DOHH2 (cell line): ENCODE data around the gene MET.

Source experiments
- H3F3A ChIP-seq: fragments of 200-600 bp; sonication (generic), shearing (Covaris generic); 2 replicates; pipeline ENCODE4 v1.6.0; 2016; ENCODE audit warnings: antibody characterized with exemption, mild to moderate bottlenecking; ENCODE audit not compliant: control insufficient read depth, insufficient read depth
- H3K27ac ChIP-seq: fragments of 200-600 bp; sonication (generic); 2 replicates; pipeline ENCODE4 v1.5.1; 2014; ENCODE audit warnings: low read depth, mild to moderate bottlenecking, low read length, moderate library complexity
- H3K27me3 ChIP-seq: fragments of 200-600 bp; sonication (generic); 2 replicates; pipeline ENCODE4 v1.6.1; 2014; ENCODE audit warnings: mild to moderate bottlenecking, low read length, mixed read lengths; ENCODE audit not compliant: control insufficient read depth
- H3K36me3 ChIP-seq: fragments of 200-600 bp; sonication (generic); 2 replicates; pipeline ENCODE4 v1.6.1; 2014; ENCODE audit warnings: mild to moderate bottlenecking, low read length, moderate library complexity, mixed read lengths; ENCODE audit not compliant: control insufficient read depth
- H3K4me1 ChIP-seq: fragments of 200-600 bp; sonication (generic); 2 replicates; pipeline ENCODE4 v1.6.1; 2014; ENCODE audit warnings: mild to moderate bottlenecking, low read length, mixed read lengths; ENCODE audit not compliant: control insufficient read depth
- H3K4me2 ChIP-seq: fragments of 200-600 bp; sonication (generic); 2 replicates; pipeline ENCODE4 v1.6.0; 2014; ENCODE audit warnings: mild to moderate bottlenecking, low read length, moderate library complexity
- H3K4me3 ChIP-seq: fragments of 200-600 bp; sonication (generic); 2 replicates; pipeline ENCODE4 v1.5.1; 2014; ENCODE audit warnings: mild to moderate bottlenecking, low read length, mixed read lengths
- H3K79me2 ChIP-seq: fragments of 200-600 bp; sonication (generic); 2 replicates; pipeline ENCODE4 v1.6.1; 2014; ENCODE audit warnings: mild to moderate bottlenecking, low read length, mixed read lengths; ENCODE audit not compliant: control insufficient read depth
- H3K9me2 ChIP-seq: fragments of 200-600 bp; sonication (generic); replicated peaks from 2 replicates; pipeline ENCODE4 v1.6.1; 2014; ENCODE audit warnings: mild to moderate bottlenecking, low read length, mixed read lengths; ENCODE audit not compliant: control insufficient read depth
- H3K9me3 ChIP-seq: fragments of 200-600 bp; sonication (generic); 2 replicates; pipeline ENCODE4 v1.6.1; 2014; ENCODE audit warnings: antibody characterized with exemption, low read length, mixed read lengths; ENCODE audit not compliant: control insufficient read depth, insufficient read depth
- H4K20me1 ChIP-seq: fragments of 200-600 bp; sonication (generic); 2 replicates; pipeline ENCODE4 v1.6.0; 2014; ENCODE audit warnings: low read depth, mild to moderate bottlenecking, antibody characterized with exemption, low read length, moderate library complexity; ENCODE audit not compliant: control insufficient read depth, insufficient read depth
- CTCF ChIP-seq: fragments of 200-600 bp; sonication (generic); IDR thresholded peaks from one replicate; pipeline ENCODE4 v1.5.1; 2014; ENCODE audit warnings: antibody characterized with exemption, mild to moderate bottlenecking, low read depth, low read length; ENCODE audit not compliant: poor library complexity, severe bottlenecking
- EZH2phosphoT487 ChIP-seq: fragments of 200-600 bp; sonication (generic); IDR thresholded peaks from 2 replicates; pipeline ENCODE4 v1.6.1; 2017; ENCODE audit warnings: borderline replicate concordance, mild to moderate bottlenecking, antibody characterized with exemption, low read length, moderate library complexity, mixed read lengths

MET gene

DNA sequence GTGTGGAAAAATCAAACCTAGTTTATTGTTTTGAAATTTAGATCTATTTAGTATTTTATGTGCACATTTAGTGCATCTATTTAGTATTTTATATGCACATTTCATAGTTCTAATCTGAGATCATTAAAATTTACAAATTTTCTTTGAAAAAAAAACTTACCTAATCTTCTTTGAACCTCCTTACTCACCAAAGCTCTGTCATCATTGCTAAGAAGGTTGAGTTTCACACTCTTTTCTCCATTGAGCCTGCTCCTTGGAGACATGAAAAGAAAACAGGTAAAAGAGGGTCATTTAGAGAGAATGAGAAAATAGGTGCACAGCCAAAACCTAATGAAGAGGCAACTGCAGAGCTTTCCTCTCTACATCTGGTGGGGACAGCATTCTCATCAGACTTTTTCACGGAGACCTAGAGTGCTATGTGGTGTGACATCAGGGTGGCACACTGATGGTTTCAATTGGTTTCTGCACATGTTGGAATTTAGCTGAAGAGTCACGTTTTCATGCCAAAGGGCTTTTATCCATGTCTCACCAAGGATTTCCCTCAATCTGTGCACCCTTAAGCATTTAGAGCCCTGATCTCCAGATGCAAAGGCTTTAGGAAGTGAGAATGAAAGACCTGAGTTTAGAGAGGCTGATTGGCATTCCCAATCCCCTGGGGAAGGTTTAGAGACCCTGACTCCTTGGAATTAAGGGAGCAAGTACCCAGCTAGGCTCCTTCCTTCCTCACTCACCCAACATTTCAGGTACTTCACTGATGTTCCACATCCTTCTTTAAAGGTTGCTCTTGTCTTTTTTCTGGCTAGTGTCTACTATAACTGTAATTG, 101.1 kb downstream of the MET start:
- Histone ChIP-seq H3K4me3 (no peak overlapping the region), H3K36me3 (no peaks in the 10 kb centered on the region), H3K27ac (no peak overlapping the region), H3K9me2 (no peaks in the 10 kb centered on the region), H3F3A (no peaks in the 10 kb centered on the region), H3K27me3 (no peaks in the 10 kb centered on the region), H3K4me2 (no peak overlapping the region), H4K20me1 (no peaks in the 10 kb centered on the region), H3K79me2 (no peaks in the 10 kb centered on the region), H3K4me1 (no peaks in the 10 kb centered on the region), H3K9me3 (no peaks in the 10 kb centered on the region)
- TF ChIP-seq CTCF (no peak), EZH2phosphoT487 (no peak)

GRCh38 chr7:116776046-116776445, 104.0 kb downstream of the MET start:
- no peak overlapping the region for H3K27ac ChIP-seq
- no peaks in the 10 kb centered on the region for H3K36me3 ChIP-seq
- H3K79me2 ChIP-seq = no peaks in the 10 kb centered on the region
- no peaks in the 10 kb centered on the region for H3K4me1 ChIP-seq
- H3K4me3 ChIP-seq = no peak overlapping the region
- TF ChIP-seq CTCF (no peak), EZH2phosphoT487 (no peak)
- H3K9me2 ChIP-seq = no peaks in the 10 kb centered on the region
- H3K9me3 ChIP-seq = no peaks in the 10 kb centered on the region
- no peaks in the 10 kb centered on the region for H3K27me3 ChIP-seq
- no peak overlapping the region for H3K4me2 ChIP-seq
- H4K20me1 ChIP-seq = no peaks in the 10 kb centered on the region
- H3F3A ChIP-seq = no peaks in the 10 kb centered on the region

GRCh38 chr7:116776610-116777289, 104.8 kb downstream of the MET start:
- no peak overlapping the region for H3K27ac ChIP-seq
- H3K4me1 ChIP-seq = no peaks in the 10 kb centered on the region
- H3K36me3 ChIP-seq = no peaks in the 10 kb centered on the region
- no peaks in the 10 kb centered on the region for H4K20me1 ChIP-seq
- no peaks in the 10 kb centered on the region for H3K79me2 ChIP-seq
- H3K4me3 ChIP-seq = no peak overlapping the region
- no peaks in the 10 kb centered on the region for H3K9me2 ChIP-seq
- no peak overlapping the region for H3K4me2 ChIP-seq
- no peaks in the 10 kb centered on the region for H3K27me3 ChIP-seq
- H3K9me3 ChIP-seq = no peaks in the 10 kb centered on the region
- TF ChIP-seq CTCF = no peak
- TF ChIP-seq EZH2phosphoT487 = no peak
- no peaks in the 10 kb centered on the region for H3F3A ChIP-seq
